GM12878 (cell line): ENCODE measurements around the gene NEMF. TPM values are rescaled to one million over a fixed set of nuclear protein-coding genes. Genes with fewer than 3 reads are reported as not detected.

Source experiments
- ASH2L ChIP-seq: fragments of 300-600, 200-600 bp; sonication (generic); IDR thresholded peaks from 2 replicates; pipeline ENCODE4 v1.6.1; 2017; ENCODE audit warnings: low read depth, mild to moderate bottlenecking, borderline replicate concordance
- ATF2 ChIP-seq: IDR thresholded peaks from 2 replicates; pipeline ENCODE4 v1.6.1; 2012; ENCODE audit warnings: low read length, inconsistent platforms
- ATF7 ChIP-seq: fragments of 450-650 bp; IDR thresholded peaks from 2 replicates; pipeline ENCODE4 v1.6.1; 2016; ENCODE audit warnings: low read depth, mild to moderate bottlenecking
- BACH1 ChIP-seq: fragments of 450-650 bp; IDR thresholded peaks from 2 replicates; pipeline ENCODE4 v1.6.1; 2017; ENCODE audit warnings: mild to moderate bottlenecking, borderline replicate concordance
- BRCA1 ChIP-seq: IDR thresholded peaks from 2 replicates; pipeline ENCODE4 v1.6.1; 2011; ENCODE audit warnings: low read depth, low read length, improper control_type of control experiment
- CBX5 ChIP-seq: sonication (generic); IDR thresholded peaks from 2 replicates; pipeline ENCODE4 v1.6.1; 2016; ENCODE audit warnings: low read depth, moderate library complexity, mild to moderate bottlenecking, inconsistent platforms
- CHD4 ChIP-seq: fragments of 200-600 bp; sonication (generic); IDR thresholded peaks from 2 replicates; pipeline ENCODE4 v1.6.1; 2016; ENCODE audit warnings: mild to moderate bottlenecking
- CREB1 ChIP-seq: IDR thresholded peaks from 2 replicates; pipeline ENCODE4 v1.6.1; 2012; ENCODE audit warnings: low read depth, mild to moderate bottlenecking, inconsistent platforms
- FOS ChIP-seq: IDR thresholded peaks from 3 replicates; pipeline ENCODE4 v1.6.1; 2011; ENCODE audit warnings: borderline replicate concordance; ENCODE audit not compliant: insufficient read length; ENCODE audit errors: extremely low read depth
- FOXK2 ChIP-seq: fragments of 450-650 bp; IDR thresholded peaks from 2 replicates; pipeline ENCODE4 v1.6.1; 2017; ENCODE audit warnings: mild to moderate bottlenecking, moderate library complexity
- GABPA ChIP-seq: IDR thresholded peaks from 2 replicates; pipeline ENCODE4 v1.6.1; 2014; ENCODE audit warnings: antibody characterized with exemption, low read depth, mild to moderate bottlenecking, inconsistent platforms
- HDGF ChIP-seq: fragments of 450-650 bp; IDR thresholded peaks from 2 replicates; pipeline ENCODE4 v1.6.1; 2016; ENCODE audit warnings: antibody characterized with exemption
- MTA3 ChIP-seq: IDR thresholded peaks from 2 replicates; pipeline ENCODE4 v1.6.1; 2012; ENCODE audit warnings: low read length, inconsistent platforms, borderline replicate concordance
- NR2C2 ChIP-seq: IDR thresholded peaks from 2 replicates; pipeline ENCODE4 v1.6.1; 2011; ENCODE audit warnings: borderline replicate concordance, low read depth; ENCODE audit not compliant: control insufficient read depth, insufficient read length
- SMC3 ChIP-seq: IDR thresholded peaks from 2 replicates; pipeline ENCODE4 v1.6.1; 2011; ENCODE audit warnings: low read length, improper control_type of control experiment, borderline replicate concordance
- ZBTB4 ChIP-seq: fragments of 450-650 bp; formaldehyde crosslinking; IDR thresholded peaks from 2 replicates; pipeline ENCODE4 v1.4.0; 2022; ENCODE audit warnings: mild to moderate bottlenecking, moderate library complexity
- ZNF622 ChIP-seq: fragments of 450-650 bp; IDR thresholded peaks from 2 replicates; pipeline ENCODE4 v1.6.1; 2017; ENCODE audit warnings: mild to moderate bottlenecking, inconsistent platforms
- polyA plus RNA-seq, 11 experiments: library from polyadenylated mRNA; depleted of rRNA in 4 of 11; unstranded in 6 of 11; stranded (reverse) in 5 of 11; fragments of >200 nt; fragmentation: Nextera tagmentation in 4 of 11; fragmentation: Illumina TruSeq in 1 of 11; extraction: Ambion mirVana in 4 of 11; extraction: Trizol in 1 of 11; gene quantifications; 1 replicate in 1 of 11; 2 replicates in 10 of 11; pipeline versions ENCODE4 v1.2.1 to v1.2.3, GENCODE V29; 2011 to 2016; ENCODE audit warnings: inconsistent platforms in 2 of 11, missing spikeins in 2 of 11, low read depth in 1 of 11
- total RNA-seq, 4 experiments: library from RNA; depleted of rRNA in 3 of 4; stranded (reverse); fragments of >200 nt in 3 of 4; fragmentation: Illumina TruSeq in 1 of 4; extraction: Trizol in 1 of 4; gene quantifications; 2 replicates each; pipeline versions ENCODE4 v1.2.1 to v1.2.3, GENCODE V29; 2013 to 2021
- TF ChIP-seq, protein P1 (sequence below): fragments of 450-650 bp; IDR thresholded peaks from 2 replicates; pipeline ENCODE4 v1.6.1; 2017; ENCODE audit warnings: mild to moderate bottlenecking, low read depth, inconsistent platforms; ENCODE audit not compliant: poor library complexity, severe bottlenecking
- TF ChIP-seq, protein P2 (sequence below): IDR thresholded peaks from 2 replicates; pipeline ENCODE4 v1.6.1; 2011; ENCODE audit warnings: borderline replicate concordance, low read depth, mild to moderate bottlenecking, moderate library complexity, mixed read lengths, low read length; ENCODE audit not compliant: insufficient read depth; ENCODE audit errors: extremely low read length
- TF ChIP-seq, protein P3 (sequence below): IDR thresholded peaks from 2 replicates; pipeline ENCODE4 v1.6.1; 2011; ENCODE audit warnings: low read depth, low read length, improper control_type of control experiment, borderline replicate concordance

Gene NEMF
- total and polyA plus RNA-seq, 10 of the 15 experiments (the other 5 are each of a cell fraction or from before 2014, with no cell fraction given): 31.5 to 80.1 (median 61.1) TPM

DNA sequence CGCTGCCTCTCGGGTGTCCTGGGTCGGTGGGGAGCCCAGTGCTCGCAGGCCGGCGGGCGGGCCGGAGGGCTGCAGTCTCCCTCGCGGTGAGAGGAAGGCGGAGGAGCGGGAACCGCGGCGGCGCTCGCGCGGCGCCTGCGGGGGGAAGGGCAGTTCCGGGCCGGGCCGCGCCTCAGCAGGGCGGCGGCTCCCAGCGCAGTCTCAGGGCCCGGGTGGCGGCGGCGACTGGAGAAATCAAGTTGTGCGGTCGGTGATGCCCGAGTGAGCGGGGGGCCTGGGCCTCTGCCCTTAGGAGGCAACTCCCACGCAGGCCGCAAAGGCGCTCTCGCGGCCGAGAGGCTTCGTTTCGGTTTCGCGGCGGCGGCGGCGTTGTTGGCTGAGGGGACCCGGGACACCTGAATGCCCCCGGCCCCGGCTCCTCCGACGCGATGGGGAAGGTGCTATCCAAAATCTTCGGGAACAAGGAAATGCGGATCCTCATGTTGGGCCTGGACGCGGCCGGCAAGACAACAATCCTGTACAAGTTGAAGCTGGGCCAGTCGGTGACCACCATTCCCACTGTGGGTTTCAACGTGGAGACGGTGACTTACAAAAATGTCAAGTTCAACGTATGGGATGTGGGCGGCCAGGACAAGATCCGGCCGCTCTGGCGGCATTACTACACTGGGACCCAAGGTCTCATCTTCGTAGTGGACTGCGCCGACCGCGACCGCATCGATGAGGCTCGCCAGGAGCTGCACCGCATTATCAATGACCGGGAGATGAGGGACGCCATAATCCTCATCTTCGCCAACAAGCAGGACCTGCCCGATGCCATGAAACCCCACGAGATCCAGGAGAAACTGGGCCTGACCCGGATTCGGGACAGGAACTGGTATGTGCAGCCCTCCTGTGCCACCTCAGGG lies 41.0 kb upstream of the NEMF start (continued):
- no peak for TF ChIP-seq FOS
- TF ChIP-seq, protein P1, sequence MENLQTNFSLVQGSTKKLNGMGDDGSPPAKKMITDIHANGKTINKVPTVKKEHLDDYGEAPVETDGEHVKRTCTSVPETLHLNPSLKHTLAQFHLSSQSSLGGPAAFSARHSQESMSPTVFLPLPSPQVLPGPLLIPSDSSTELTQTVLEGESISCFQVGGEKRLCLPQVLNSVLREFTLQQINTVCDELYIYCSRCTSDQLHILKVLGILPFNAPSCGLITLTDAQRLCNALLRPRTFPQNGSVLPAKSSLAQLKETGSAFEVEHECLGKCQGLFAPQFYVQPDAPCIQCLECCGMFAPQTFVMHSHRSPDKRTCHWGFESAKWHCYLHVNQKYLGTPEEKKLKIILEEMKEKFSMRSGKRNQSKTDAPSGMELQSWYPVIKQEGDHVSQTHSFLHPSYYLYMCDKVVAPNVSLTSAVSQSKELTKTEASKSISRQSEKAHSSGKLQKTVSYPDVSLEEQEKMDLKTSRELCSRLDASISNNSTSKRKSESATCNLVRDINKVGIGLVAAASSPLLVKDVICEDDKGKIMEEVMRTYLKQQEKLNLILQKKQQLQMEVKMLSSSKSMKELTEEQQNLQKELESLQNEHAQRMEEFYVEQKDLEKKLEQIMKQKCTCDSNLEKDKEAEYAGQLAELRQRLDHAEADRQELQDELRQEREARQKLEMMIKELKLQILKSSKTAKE: no peak
- TF ChIP-seq ASH2L: no peak
- no peak for TF ChIP-seq FOXK2
- TF ChIP-seq CHD4: no peak
- TF ChIP-seq ZBTB4: no peak
- TF ChIP-seq, protein P2, sequence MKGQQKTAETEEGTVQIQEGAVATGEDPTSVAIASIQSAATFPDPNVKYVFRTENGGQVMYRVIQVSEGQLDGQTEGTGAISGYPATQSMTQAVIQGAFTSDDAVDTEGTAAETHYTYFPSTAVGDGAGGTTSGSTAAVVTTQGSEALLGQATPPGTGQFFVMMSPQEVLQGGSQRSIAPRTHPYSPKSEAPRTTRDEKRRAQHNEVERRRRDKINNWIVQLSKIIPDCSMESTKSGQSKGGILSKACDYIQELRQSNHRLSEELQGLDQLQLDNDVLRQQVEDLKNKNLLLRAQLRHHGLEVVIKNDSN: no peak
- TF ChIP-seq ATF7: no peak
- no peak for TF ChIP-seq GABPA
- TF ChIP-seq NR2C2: no peak
- TF ChIP-seq CBX5: no peak
- TF ChIP-seq CREB1: peak; percentile 25; the same call in 1 of the 2 replicates
- TF ChIP-seq ZNF622: no peak
- TF ChIP-seq BRCA1: no peak
- no peak for TF ChIP-seq MTA3
- TF ChIP-seq BACH1: peak; percentile 46
- TF ChIP-seq, protein P3, sequence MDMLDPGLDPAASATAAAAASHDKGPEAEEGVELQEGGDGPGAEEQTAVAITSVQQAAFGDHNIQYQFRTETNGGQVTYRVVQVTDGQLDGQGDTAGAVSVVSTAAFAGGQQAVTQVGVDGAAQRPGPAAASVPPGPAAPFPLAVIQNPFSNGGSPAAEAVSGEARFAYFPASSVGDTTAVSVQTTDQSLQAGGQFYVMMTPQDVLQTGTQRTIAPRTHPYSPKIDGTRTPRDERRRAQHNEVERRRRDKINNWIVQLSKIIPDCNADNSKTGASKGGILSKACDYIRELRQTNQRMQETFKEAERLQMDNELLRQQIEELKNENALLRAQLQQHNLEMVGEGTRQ: no peak
- no peak; the same call in 1 of the 2 replicates for TF ChIP-seq ATF2
- TF ChIP-seq SMC3: no peak
- no peak for TF ChIP-seq HDGF
